NCI-H2171 (cell line): ENCODE data around the gene TPCN2.

Experiments
- DNase-seq: peaks from one replicate; lab custom pipeline; 2025; lab: John Stamatoyannopoulos, UW

Gene TPCN2

DNA sequence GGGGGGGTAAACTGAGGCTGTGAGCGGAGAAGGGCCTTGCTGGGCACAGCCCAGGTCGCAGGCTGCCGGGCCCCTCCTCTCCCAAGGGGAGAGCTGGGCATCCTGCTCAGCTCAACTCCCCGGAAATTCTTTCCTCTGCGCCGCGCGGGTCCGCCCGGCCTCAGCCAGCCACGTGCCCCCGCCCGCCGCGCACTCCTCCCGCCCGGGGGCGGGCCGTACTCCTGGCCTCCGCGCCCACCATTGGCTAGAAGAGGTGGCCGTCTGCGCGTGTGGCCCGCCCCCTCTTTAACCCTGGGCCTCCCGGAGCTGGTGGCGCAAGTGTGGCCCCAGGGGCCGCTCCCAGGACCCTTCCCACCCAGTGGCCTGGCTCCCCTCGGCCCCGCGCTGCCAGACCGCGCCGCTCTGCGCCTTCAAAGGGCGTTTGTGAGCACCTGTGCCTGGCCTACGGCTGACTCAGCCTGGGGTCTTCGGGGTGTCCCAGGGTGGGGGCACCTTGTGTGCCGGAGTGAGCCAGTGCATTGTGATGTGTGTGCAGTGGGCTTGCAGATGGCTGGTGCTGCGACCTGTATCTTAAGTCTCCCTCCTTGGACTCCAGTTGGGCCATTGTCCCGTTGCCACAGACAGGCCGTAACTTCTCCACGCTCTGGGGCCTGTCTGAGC lies 37.6 kb upstream of the TPCN2 start:
- DNase-seq: no peak

DNA sequence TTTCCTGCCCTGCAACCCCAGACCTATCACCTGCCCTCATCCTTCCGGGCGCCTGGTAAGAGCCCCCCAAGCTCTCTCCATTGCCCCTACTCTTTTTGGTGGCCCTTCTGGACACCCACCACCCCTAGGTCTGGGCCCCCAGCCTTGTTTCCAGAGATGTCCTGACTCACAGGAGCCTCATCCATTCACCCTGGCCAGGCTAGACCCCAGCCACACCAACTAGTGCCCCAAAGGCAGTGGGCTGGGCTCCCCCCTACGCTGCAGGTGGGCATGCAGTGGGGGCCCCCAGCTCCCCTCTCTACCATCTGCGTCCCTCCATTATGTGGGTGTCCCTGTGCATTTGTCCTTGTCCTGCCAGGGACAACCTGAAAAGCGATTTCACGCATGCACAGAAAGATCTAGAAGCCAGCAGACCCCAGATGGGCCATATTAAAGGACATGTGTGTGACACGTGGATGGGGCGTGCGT lies 37.1 kb upstream of the TPCN2 start:
- DNase-seq: no peak

DNA sequence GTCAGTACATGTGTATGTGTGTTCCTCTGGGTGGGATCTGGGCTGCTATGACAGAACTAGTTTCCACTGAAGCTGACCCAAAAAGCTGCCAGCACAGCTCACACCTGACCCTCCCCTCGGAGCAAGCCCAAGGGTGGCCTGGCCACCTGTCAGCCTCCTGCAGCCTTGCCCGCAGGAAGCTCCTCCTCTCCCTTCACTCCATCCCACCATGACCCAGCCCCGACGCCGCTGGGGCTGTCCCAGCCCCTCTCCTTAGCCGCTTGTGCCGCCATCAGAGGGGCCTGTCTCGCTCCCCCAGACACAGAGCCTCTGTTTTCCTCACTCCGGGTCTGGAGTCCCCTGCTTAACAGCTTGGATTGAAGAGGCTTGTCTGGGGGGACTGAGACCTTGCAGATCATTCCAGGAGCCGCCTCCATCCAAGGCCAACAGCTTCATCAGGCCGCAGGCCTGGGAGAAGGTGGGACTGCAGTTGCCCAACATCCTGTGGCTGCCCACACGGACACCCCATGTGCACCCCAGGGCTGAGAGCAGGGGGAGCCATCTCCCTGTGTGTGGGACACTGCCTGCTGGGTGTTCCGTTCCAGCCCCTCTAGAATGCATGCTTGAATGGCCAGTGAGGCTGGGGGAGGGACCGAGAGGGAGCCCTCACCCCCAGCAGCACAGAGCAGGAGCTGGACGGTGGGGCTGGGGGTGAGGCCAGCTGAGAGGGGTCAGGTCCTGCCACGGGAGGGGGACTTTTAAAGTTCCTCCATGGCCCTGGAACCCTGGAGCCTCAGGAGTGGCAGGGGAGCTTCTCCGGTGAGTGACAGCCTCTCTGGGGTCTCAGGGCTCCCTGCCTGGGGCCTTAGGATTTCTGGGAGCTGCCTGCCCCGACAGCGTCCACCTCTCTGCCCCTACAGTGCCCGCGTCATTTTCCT lies 36.4 kb upstream of the TPCN2 start:
- no peak for DNase-seq

DNA sequence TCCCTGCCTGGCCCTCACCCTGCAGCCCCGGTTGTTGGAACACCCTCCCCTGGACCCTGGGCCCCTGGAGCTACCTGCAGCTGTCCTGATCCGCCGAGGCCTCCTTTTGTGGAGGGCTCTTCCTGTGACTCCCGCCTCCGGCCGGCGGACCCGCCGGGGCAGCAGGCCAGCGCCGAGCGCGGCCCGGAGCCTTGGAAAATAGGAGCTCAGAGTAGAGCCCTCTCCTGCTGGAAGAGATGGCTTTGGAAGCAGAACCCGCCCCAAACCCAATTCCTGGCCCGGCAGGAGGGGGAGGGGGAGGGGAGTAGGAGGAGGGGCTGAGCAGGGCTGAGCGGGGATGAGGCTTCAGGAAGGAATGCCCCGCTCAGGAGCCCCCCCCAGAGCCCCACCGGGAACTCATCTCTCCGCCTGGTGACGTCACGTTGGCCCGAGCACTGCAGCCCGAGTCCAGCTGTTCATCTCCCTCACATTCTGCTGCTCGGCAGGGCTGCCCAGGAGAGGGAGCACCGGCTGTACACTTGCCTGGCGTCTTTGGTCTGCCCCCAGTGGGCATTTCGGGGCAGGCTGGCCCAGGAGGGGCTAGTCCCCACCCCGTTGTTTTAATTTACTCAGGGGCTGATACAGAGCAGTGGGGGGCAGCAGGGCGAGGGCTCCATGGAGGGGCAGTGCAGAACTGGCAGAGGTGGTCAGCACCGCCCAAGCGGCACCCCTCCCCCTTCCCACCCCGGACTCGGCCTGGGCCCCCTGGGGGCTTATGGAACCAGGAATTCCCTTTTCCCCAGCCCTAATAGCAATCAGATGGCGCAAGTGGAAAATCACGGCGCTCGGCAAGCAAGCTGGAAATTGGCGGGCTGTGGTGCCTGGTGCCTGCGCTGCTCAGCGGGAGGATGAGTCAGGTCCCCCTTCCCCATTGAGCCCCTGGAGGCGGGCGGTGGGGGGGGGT lies 35.5 kb upstream of the TPCN2 start, which contains the start of gene MRGPRF:
TSS of gene MRGPRF (minus strand) at position 238 of the 943 bp plus-strand sequence. CDS start 3,345 bp downstream, outside the sequence.
- DNase-seq: peak; percentile 6

DNA sequence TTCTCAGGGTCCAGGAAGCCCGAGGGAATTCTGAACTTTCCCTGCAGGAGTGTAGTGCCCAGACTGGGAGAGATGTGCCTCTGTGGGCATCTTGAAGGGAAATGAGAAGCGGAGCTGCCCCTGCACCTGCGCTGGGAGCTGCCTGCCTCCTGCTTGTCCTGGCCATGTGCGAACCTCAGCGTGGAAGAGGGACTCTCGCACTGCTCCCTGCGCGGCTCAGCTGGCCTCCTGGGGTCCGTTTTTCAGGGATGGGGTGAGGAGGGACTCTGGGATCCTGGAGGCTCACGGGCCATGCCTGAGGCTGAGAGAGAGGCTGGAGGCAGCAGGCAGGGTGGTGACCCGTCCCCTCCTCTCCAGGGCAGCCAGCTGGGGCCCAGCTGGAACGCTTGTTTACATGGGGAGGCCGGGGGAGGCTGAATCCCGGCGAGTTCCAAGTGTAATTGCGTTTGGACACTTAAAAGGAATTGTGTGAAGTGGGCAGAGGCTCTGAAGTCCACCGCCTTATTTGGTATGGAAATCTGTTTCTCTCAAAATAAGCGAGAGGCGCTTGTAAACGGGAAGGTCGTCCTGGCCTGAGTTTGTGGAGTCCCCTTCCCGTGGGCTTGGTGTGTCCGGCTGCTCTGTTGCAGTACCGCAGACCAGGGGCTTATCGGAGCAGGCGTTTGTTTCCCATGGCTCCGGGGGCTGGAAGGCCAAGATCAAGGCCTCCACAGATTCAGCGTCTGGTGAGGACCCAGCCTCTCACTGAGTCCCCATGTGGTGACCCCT lies 34.5 kb upstream of the TPCN2 start:
- no peak for DNase-seq

DNA sequence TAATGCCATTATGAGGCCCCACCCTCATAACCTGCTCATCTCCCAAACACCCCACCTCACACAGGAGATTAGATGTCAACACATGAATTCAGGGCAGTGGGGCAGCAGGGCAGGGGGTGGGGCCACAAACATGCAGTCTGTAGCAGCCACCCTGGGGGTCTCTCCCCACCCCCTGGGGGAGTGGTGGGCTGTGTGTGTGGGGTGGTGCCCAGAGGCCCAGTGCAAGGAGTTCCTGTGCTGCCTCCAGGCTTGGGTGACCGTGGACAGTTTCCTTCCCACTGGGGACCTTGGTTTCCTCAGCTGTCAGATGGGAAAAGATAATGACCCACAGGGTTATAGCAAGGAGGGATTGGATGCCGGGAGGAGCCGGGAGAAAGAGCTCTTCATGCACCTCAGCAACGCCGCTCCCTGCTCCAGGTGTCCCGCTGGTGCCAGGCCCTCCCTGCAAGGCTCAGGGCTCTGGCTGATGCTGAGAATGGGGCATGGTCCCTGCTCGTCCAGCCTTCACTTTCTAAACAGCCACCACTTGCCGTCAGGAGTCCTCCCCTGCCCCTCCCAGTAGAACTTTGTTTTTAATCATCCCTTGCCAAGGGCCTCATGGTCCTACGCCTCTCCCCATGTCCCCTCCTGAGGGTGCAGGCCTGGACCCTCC lies 33.7 kb upstream of the TPCN2 start:
- no peak for DNase-seq

DNA sequence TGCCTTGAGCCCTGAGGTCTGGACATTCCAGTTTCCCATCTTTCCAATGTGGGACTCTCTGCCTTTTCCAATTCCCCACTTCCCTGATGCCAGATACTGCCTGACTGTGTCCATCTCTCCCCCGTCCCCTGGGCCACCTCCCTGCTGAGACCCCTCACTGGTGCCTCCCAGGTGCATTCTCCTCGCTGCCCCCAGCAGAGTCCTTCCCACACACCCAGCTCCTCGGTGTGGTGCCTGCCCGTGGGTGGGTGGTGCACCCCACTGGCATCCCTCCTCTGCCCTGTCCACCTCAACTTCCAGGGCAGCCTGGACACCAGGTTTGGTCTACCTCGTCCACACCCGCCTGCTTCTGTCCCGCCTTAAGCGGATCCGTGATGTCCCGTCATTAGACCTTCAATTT lies 30.8 kb upstream of the TPCN2 start:
- no peak for DNase-seq

DNA sequence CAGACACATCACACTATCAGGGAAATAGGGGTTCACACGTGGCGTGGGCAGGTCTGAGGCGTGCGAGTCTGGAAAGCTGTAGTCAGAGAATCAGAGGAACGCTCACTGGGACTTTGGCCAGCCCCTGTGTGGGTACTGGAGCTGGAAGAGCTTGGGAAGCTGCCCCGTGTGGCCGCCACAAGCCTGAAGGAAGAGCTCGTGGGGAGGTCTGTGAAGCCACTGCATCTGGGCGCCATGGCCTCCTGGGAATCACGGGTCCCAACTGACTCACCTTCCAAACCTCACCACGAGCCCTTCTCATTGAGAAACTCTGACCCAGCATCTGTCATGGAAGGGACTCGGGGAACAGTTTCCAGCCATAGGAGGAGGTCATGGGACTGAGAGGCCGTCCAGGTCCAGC lies 29.8 kb upstream of the TPCN2 start:
- DNase-seq: no peak

DNA sequence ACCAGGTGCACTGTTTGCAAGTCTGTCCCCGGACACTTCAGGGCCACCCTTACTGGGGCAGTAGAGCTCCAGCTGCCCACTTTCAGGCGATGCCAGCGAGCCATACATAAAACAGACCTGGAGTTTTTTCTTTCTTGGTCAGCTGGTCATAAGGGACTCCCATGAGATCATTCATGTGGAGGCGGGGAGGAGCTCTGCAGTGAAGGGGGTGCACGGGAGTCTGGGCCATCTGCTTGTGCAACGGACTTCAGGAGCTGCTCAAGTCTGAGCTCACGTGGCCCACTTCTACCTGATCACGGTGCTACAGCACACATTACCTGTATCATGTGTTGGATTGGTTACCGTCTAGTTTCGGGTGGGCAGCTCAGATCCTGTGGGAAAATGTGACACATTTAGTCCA lies 26.5 kb upstream of the TPCN2 start:
- DNase-seq: no peak

- no peak for DNase-seq
Measured at GRCh38 chr11:69024509-69024908, 24.2 kb upstream of the TPCN2 start.

DNA sequence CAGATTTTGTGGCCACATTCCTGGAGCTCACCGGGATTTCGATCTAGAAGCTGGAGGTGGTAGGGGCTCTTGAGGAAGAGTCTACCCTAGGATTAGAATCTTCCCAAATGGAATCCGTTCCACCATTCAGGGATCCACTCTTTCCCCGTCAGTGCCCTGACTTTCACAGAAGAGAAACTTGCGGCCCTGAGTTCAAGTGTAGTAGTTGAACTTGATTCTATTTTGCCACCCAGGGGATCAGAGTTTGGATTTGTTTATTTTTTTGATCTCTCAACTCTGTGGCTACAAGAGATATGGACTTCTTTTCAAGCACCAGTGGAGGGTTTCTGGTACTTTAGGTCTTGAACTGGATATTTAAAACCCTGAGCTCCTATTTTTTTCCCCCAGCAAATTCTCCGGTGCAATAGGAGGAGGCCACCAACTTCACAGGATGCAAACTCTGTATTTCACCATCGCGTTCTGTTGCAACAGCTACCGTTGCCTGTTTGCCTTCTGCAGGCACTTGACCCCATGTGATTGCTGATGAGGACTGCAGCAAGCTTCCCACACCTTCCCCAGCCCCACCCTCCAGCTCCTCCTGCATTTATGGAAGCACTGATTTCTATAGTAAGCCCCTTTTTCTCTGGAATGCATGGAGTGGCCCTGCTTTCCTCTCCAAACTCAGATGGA lies 20.9 kb upstream of the TPCN2 start:
- no peak for DNase-seq

- DNase-seq: no peak
Measured at GRCh38 chr11:69030301-69030700, 18.4 kb upstream of the TPCN2 start.

DNA sequence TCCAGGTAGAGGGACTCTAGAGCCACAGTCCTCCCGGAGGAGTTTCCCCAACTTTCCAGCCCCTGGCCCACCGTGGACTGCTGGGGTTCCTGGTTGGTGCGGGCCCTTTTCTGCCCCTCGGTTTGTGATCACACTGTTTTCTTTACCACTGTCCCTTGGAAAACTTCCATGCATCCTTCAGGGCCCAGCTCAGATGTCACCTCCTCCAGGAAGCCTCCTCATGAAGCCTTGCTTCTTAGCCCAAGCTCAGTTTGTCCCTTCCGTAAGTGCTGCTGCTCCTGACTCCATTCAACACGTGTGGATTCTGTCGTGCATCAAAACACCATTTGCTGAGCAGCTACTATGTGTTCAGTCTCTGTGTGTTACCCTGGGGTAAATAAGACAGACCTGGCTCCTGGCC lies 15.9 kb upstream of the TPCN2 start:
- DNase-seq: no peak

DNA sequence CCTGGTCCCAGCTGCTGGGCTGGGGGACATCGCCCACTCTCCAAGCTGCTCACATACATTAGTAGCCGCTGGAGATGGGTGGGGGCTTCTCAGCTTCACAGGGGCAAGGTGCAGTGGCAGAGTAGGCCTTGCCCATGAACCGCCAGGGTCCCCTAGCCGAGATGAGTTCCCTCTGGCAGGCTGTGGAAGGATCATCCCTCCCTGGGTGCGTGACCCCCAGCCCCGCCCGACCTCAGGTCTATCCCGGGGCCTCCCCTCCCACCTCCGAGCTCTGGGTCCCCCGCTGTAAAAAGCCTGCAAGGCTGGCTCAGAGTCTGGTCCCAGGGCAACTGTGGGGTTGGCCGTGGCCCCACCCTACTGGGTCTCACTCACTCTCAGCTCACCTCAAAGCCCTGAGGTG lies 15.3 kb upstream of the TPCN2 start:
- DNase-seq: no peak

- no peak for DNase-seq
Measured at GRCh38 chr11:69034123-69034867, 14.4 kb upstream of the TPCN2 start.

DNA sequence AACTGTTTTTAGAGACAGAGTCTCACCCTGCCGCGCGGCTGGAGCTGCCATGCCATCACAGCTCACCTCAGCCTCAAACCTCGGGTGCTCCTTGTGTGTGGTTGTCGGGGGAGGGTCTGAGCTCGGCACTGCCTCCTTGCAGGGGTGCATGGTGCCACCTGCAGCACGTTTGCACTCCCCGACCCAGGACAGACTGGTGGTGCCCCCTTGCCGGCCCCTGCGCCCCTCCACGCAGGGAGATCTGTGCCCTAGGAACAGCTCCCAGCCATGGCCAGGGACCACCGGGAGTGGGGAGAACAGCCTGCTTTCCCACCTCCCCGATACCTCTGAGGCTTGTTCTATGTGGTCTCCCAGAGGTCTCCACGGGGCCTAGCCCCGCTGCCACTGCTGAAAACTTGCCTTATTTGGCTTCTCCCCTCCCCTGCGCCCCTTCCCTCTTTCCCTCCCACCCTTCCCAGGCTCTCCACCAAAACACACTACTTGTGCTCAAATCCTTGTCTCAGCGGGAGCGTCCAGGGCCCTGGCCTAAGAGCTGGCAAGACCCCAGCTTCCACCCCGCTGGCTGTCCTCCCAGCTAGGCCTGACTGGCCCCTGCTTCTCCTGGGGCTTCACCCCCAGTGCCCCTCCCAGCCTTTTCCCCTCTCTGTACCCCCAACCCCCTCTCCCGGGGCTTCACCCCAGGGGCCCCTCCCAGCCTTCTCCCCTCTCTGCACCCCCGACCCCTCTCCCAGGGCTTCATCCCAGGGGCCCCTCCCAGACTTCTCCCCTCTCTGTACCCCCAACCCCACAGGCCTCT lies 13.4 kb upstream of the TPCN2 start:
- no peak for DNase-seq

DNA sequence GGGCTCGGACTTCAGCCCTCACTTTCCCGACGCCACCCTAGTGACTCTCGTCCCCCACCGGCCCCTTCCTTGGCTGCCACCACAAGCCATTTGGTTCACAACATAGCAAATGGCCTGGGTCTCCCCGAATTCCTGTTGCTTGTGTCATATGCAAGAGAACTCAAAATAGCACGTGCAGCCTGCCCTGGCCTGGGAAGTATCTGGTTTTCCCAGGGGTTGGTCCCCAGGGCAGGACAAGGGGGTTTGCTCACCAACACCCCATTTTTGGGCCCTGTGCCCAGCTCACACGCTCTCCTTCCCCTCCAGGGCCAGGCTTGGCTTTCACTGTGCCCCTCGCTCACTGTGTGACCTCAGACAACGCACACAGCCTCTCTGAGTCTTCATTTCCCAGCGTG lies 12.8 kb upstream of the TPCN2 start:
- no peak for DNase-seq

DNA sequence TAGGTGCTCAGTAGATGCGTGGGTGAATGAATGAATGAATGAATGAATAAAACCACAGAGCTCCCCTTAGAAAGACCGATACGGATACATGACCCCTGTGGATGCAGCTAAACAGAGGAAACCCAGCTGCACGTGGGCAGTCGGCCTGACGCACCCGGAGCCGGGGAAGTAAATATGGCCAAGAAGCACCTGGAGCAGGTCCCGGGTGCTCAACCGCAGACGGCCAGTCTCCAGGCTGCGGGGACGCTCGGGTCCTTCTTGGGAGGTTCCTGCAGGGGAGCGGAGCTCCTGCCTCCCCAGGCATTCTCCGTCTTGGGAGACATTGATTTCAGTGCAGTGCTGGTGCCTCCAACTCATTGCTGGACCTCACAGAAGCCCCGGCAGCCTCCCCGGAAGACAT lies 11.7 kb upstream of the TPCN2 start:
- DNase-seq: no peak

DNA sequence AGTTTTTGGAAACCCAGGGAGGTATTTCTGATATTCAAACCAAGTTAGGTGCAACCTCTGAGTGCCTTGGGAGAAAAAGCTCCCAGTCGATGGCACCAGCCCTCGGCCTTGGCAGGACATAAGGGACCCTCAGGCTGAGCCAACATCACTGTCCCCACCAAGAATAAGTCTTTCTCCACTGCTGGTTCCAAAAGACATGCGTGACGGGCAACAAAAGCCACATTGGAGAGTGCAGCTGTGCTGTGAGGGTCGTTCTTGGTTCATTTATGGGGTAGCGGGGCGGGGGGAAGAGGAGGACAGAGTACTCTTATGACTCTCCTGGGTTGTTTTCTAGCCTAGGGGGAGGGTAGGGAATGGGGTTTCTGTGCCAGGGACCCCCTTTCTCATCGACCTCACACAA lies 11.2 kb upstream of the TPCN2 start:
- no peak for DNase-seq
